SU-DHL-6 (cell line): Measurements from ENCODE around the gene PAN3.

Experiments used
- EZH2phosphoT487 ChIP-seq: fragments of 200-600 bp; sonication (generic), shearing (Covaris generic); conservative IDR thresholded peaks from 2 replicates; pipeline ENCODE4 v1.6.1; 2018; ENCODE audit warnings: mild to moderate bottlenecking, antibody characterized with exemption, low read length, moderate library complexity, mixed read lengths
- TF ChIP-seq, protein P1 (sequence below): fragments of 200-600 bp; sonication (generic); IDR thresholded peaks from one replicate; pipeline ENCODE4 v1.5.1; 2017; ENCODE audit warnings: antibody characterized with exemption, mild to moderate bottlenecking, low read length, moderate library complexity; ENCODE audit not compliant: insufficient read depth, poor library complexity, severe bottlenecking

DNA sequence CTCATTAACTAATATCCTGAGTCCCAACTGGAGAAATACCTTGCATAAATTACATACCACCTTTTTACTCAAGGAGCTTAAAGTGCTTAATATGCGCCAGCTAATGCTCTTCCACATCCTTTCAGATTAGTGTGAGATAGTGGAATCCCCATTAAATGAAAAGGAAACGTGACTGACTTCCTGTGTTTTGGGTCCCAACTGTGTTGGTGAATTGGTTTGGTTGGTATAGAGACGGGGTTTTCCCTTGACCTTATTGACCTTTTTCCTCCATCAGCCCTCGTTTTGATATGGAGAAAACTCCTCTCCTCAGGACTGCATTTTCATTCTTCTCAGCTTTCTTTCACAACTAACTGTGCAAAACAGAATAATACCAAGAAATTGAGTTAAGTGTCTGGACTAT is 163.5 kb downstream of the PAN3 start:
- TF ChIP-seq, protein P1, sequence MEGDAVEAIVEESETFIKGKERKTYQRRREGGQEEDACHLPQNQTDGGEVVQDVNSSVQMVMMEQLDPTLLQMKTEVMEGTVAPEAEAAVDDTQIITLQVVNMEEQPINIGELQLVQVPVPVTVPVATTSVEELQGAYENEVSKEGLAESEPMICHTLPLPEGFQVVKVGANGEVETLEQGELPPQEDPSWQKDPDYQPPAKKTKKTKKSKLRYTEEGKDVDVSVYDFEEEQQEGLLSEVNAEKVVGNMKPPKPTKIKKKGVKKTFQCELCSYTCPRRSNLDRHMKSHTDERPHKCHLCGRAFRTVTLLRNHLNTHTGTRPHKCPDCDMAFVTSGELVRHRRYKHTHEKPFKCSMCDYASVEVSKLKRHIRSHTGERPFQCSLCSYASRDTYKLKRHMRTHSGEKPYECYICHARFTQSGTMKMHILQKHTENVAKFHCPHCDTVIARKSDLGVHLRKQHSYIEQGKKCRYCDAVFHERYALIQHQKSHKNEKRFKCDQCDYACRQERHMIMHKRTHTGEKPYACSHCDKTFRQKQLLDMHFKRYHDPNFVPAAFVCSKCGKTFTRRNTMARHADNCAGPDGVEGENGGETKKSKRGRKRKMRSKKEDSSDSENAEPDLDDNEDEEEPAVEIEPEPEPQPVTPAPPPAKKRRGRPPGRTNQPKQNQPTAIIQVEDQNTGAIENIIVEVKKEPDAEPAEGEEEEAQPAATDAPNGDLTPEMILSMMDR, result no peak
- no peak for TF ChIP-seq EZH2phosphoT487
